Activated B cell treated with CpG ODN at 0.5 μM for 24 hours (primary cell): ENCODE results near the gene HCN2. TPM values are rescaled to one million over a fixed set of nuclear protein-coding genes. Genes with fewer than 3 reads are reported as not detected.

Experiments
- ATAC-seq: fragments of 200-7000 bp; cut with Tn5 transposase; one replicate; pipeline ENCODE4 v1.10.0; 2021; ENCODE audit warnings: low read depth, mild to moderate bottlenecking, moderate library complexity
- CTCF ChIA-PET: fragments of 350-600 bp; sonication (Branson Sonifier 250); formaldehyde crosslinking; loops from one replicate; lab custom pipeline; 2021; ENCODE audit warnings: antibody characterized with exemption; lab: Charles Lee
- POLR2A ChIA-PET: fragments of 350-600 bp; sonication (Branson Sonifier 250); formaldehyde crosslinking; loops from one replicate; lab custom pipeline; 2021; ENCODE audit warnings: antibody characterized with exemption; lab: Charles Lee
- DNase-seq: peaks from one replicate; pipeline ENCODE4 v3.0.0; 2022
- H3K27ac Mint-ChIP-seq: one replicate; pipeline ENCODE4 v1.8.0; 2020; ENCODE audit warnings: mixed read lengths
- H3K27me3 Mint-ChIP-seq: one replicate; pipeline ENCODE4 v1.8.0; 2021; ENCODE audit warnings: mixed read lengths
- H3K36me3 Mint-ChIP-seq: one replicate; pipeline ENCODE4 v1.8.0; 2021; ENCODE audit warnings: low read depth, mixed read lengths
- H3K4me1 Mint-ChIP-seq: one replicate; pipeline ENCODE4 v1.8.0; 2021; ENCODE audit warnings: mixed read lengths
- H3K4me3 Mint-ChIP-seq: one replicate; pipeline ENCODE4 v1.8.0; 2020; ENCODE audit warnings: mild to moderate bottlenecking, mixed read lengths
- H3K9me3 Mint-ChIP-seq: one replicate; pipeline ENCODE4 v1.8.0; 2020; ENCODE audit warnings: mixed read lengths
- CTCF ChIP-seq: fragments of 200-600 bp; IDR thresholded peaks from one replicate; pipeline ENCODE4 v1.8.0; 2022; ENCODE audit warnings: antibody characterized with exemption, mild to moderate bottlenecking
- intact Hi-C: fragments of 100-400 bp; cut with micrococcal nuclease; formaldehyde crosslinking; loops from one replicate; pipeline ENCODE4 v1.15.1; 2024
- total RNA-seq: library from RNA; stranded (reverse); gene quantifications from 2 replicates; pipeline ENCODE4 v1.2.3, GENCODE V29; 2022

HCN2 gene
- total RNA-seq, 1 donor from 2014 or later: 0.13 TPM

DNA sequence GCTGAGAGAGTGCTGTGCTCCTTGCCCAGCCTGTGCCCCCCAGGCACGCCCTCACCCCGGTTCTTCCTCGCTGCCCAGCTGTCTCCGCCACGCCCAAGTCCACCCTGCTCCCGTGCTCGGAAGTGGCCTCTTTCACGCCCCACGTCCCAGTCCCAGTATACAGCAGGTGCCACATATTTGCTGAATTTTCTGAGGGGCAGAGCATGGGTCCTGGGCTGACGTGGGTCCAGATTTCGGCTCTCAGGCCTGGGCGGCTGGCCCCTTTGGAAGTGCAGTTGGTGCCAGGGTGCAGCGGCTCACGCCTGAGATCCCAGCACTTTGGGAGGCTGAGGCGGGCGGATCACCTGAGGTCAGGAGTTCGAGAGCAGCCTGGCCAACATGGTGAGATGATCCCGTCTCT, 3.4 kb downstream of the HCN2 start:
- no peaks in the 10 kb centered on the region for H3K36me3 Mint-ChIP-seq
- H3K27me3 Mint-ChIP-seq: peaks cover 10% of the 10 kb centered on the region
- POLR2A ChIA-PET: no interaction called here
- H3K4me1 Mint-ChIP-seq: peaks cover 10% of the 10 kb centered on the region
- no peak for TF ChIP-seq CTCF
- DNase-seq: no peak
- CTCF ChIA-PET: no interaction called here
- H3K9me3 Mint-ChIP-seq: no peaks in the 10 kb centered on the region
- no peak for ATAC-seq
- H3K27ac Mint-ChIP-seq: no peak overlapping the region
- intact Hi-C loops: no loop called here
- H3K4me3 Mint-ChIP-seq: no peak overlapping the region

- H3K27ac Mint-ChIP-seq: no peak overlapping the region
- no peaks in the 10 kb centered on the region for H3K36me3 Mint-ChIP-seq
- H3K4me1 Mint-ChIP-seq: peaks cover 8% of the 10 kb centered on the region
- POLR2A ChIA-PET: no interaction called here
- CTCF ChIA-PET: no interaction called here
- peak; percentile 39 for ATAC-seq
- H3K27me3 Mint-ChIP-seq: peaks cover 10% of the 10 kb centered on the region
- TF ChIP-seq CTCF: no peak
- intact Hi-C loops: no loop called here
- DNase-seq: no peak
- H3K9me3 Mint-ChIP-seq: no peaks in the 10 kb centered on the region
- no peak overlapping the region for H3K4me3 Mint-ChIP-seq
Measured at GRCh38 chr19:593505-593904, 3.8 kb downstream of the HCN2 start.

- H3K36me3 Mint-ChIP-seq: no peaks in the 10 kb centered on the region
- intact Hi-C loops: no loop called here
- TF ChIP-seq CTCF: no peak
- ChIA-PET POLR2A (no interaction called here), CTCF (no interaction called here)
- H3K27me3 Mint-ChIP-seq: peaks cover 10% of the 10 kb centered on the region
- no peak for ATAC-seq
- H3K4me1 Mint-ChIP-seq: peaks cover 3% of the 10 kb centered on the region
- H3K27ac Mint-ChIP-seq: no peak overlapping the region
- H3K9me3 Mint-ChIP-seq: no peaks in the 10 kb centered on the region
- DNase-seq: no peak
- H3K4me3 Mint-ChIP-seq: no peak overlapping the region
Measured at GRCh38 chr19:594265-594870, 4.7 kb downstream of the HCN2 start.

DNA sequence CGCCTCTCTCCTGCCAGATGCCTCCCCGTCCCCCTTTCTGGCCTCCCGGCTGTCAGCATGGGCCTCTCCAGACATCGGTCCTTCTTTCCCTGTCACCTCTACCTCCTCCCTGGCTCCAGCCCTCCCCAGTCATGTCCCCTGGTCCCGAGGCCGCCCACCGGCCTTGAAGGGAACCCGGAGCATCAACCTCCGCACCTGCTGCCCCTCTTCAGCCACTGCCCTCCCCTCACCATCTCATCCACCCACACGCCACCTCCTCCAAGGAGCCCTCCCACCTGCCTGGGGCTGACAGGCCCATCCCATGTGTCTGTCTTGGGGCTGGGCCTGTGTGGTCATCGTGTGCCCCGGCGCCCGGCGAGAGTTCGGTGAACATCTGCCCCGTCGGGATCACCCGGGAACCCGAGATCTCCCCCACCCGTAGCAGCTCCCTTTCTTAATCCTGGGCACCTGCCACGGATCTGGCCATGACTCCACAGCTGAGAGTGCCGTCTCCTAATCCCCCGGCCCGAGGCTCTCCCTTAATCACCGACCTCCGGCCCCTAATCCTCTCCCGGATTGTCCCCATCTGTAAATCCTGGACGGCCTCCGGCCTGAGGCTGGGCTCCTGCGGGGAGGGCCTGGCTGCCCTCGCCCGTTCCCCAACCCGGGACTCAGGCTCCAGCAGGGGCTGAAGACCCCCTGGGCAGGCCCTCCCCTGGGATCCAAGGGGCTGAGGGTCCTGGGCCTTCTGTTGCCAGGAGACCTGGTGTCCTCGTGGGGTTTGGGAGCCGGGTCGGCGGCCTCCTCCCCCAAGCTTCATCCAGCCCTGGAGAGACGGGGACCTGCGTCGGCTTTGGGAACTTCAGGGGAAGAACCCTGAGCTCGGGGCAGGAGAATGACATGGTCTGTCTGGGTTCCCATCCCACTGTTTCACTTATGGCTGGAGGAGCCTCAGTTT, 5.9 kb downstream of the HCN2 start:
- no peak for TF ChIP-seq CTCF
- intact Hi-C loops: no loop called here
- POLR2A ChIA-PET: no interaction called here
- no peak for DNase-seq
- Mint-ChIP-seq H3K4me1 (peaks cover 3% of the 10 kb centered on the region), H3K27ac (no peak overlapping the region), H3K27me3 (peaks cover 10% of the 10 kb centered on the region), H3K9me3 (no peaks in the 10 kb centered on the region), H3K36me3 (no peaks in the 10 kb centered on the region), H3K4me3 (no peak overlapping the region)
- CTCF ChIA-PET: no interaction called here
- ATAC-seq: no peak

GRCh38 chr19:596263-596655, 6.6 kb downstream of the HCN2 start:
- CTCF ChIA-PET: no interaction called here

More at GRCh38 chr19:596263-596655, 6.6 kb downstream of the HCN2 start:
- no peak for ATAC-seq
- Mint-ChIP-seq H3K27me3 (peaks cover 8% of the 10 kb centered on the region), H3K9me3 (no peaks in the 10 kb centered on the region), H3K36me3 (no peaks in the 10 kb centered on the region), H3K4me3 (no peak overlapping the region), H3K4me1 (peaks cover 3% of the 10 kb centered on the region), H3K27ac (no peak overlapping the region)
- no peak for DNase-seq
- no peak for TF ChIP-seq CTCF
- POLR2A ChIA-PET: no interaction called here
- intact Hi-C loops: no loop called here
